Activated naive CD4-positive, alpha-beta T cell treated with anti-CD3 and anti-CD28 coated beads, Interleukin-2, amount 50 U/mL, for 24 hours (primary cell): ENCODE data around the gene KIF18B.

Source experiments
- H3K27ac Mint-ChIP-seq: one replicate; pipeline ENCODE4 v1.8.0; 2021; ENCODE audit warnings: mild to moderate bottlenecking, mixed read lengths
- H3K27me3 Mint-ChIP-seq: one replicate; pipeline ENCODE4 v1.8.0; 2021; ENCODE audit warnings: mixed read lengths
- H3K36me3 Mint-ChIP-seq: one replicate; pipeline ENCODE4 v1.8.0; 2021; ENCODE audit warnings: mixed read lengths
- H3K4me1 Mint-ChIP-seq: one replicate; pipeline ENCODE4 v1.8.0; 2021; ENCODE audit warnings: mixed read lengths
- H3K4me3 Mint-ChIP-seq: one replicate; pipeline ENCODE4 v1.8.0; 2021; ENCODE audit warnings: mild to moderate bottlenecking, mixed read lengths
- H3K9me3 Mint-ChIP-seq: one replicate; pipeline ENCODE4 v1.8.0; 2021; ENCODE audit warnings: mixed read lengths

Gene KIF18B

DNA sequence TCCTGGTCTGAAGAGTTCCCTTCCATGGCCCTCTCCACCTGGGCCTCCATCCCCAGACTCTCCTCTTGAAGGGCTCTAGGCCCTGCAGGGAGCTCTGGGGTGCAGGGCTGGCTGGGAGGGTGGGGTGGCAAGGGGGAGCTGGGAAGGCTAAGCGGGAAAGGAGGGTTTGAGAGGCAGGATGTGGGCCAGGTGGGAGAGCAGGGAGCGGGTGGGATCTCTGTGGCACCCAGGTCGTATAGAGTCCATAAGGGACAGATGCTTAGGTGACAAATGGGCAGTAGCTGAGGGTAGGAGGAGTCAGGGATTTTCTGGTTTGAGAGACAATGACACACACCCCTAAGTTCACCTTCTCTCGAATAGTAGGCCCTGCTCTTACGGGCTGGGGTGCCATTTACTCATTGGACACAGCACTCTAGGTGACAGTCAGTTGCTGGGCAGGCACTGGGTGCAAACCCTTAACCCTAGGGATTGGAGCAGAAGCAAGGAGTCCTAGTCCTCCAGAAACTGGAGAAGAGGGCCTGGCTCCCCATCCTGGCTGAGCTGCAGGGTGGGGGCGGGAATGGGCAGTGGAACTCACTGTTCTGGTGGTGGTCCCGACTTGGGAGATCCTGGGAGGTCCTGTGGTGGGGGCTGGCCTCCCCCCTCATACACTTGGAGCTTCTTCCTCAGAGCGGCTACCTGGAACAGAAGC, 15.3 kb downstream of the KIF18B start:
- H3K27ac Mint-ChIP-seq, result no peak overlapping the region
- H3K4me3 Mint-ChIP-seq, result no peak overlapping the region
- no peaks in the 10 kb centered on the region for H3K9me3 Mint-ChIP-seq
- no peaks in the 10 kb centered on the region for H3K27me3 Mint-ChIP-seq
- no peaks in the 10 kb centered on the region for H3K4me1 Mint-ChIP-seq
- no peaks in the 10 kb centered on the region for H3K36me3 Mint-ChIP-seq

DNA sequence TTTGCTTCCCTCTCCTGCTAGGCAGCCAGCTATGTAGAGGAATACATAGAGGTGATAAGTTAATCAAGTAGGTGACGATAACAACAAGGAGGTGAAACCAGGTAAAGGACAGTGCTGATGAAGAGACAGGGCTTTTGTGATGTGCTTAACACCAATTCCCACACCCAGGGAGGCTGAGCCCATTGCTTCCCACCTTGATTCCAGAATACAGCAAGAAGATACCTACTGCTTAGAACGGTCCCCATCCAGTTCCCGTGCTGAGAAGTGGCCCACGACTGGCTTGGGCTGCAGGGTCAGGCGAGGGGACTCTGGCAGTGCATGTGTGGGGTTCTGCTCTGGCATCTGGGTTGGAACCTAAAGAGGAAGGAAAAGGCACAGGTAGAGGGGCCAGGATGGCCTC, 16.2 kb downstream of the KIF18B start:
- Mint-ChIP-seq H3K36me3 (no peaks in the 10 kb centered on the region), H3K27ac (no peak overlapping the region), H3K4me3 (no peak overlapping the region), H3K27me3 (no peaks in the 10 kb centered on the region), H3K4me1 (no peaks in the 10 kb centered on the region), H3K9me3 (no peaks in the 10 kb centered on the region)

DNA sequence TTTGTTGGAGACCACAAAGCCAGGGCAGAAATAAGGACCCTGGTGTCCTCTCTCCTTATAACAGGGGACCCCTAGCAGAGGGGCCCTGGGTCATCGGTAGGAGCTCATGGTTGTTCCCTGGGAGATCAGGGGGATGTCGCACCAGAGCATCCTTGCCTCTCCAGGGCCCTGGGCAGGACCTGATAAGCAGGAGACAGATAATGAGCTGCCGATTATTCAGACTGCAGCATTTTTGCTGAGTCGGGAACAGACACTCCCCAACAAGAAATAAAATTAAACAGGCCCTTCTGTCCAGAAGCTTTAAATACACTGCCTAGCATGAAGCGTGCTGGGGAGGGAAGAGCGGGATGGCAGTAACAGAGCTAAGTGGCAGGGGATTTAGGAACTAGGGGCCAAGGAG, 16.9 kb downstream of the KIF18B start:
- H3K36me3 Mint-ChIP-seq, result no peaks in the 10 kb centered on the region
- no peaks in the 10 kb centered on the region for H3K27me3 Mint-ChIP-seq
- no peak overlapping the region for H3K27ac Mint-ChIP-seq
- no peak overlapping the region for H3K4me3 Mint-ChIP-seq
- H3K9me3 Mint-ChIP-seq, result no peaks in the 10 kb centered on the region
- no peaks in the 10 kb centered on the region for H3K4me1 Mint-ChIP-seq

DNA sequence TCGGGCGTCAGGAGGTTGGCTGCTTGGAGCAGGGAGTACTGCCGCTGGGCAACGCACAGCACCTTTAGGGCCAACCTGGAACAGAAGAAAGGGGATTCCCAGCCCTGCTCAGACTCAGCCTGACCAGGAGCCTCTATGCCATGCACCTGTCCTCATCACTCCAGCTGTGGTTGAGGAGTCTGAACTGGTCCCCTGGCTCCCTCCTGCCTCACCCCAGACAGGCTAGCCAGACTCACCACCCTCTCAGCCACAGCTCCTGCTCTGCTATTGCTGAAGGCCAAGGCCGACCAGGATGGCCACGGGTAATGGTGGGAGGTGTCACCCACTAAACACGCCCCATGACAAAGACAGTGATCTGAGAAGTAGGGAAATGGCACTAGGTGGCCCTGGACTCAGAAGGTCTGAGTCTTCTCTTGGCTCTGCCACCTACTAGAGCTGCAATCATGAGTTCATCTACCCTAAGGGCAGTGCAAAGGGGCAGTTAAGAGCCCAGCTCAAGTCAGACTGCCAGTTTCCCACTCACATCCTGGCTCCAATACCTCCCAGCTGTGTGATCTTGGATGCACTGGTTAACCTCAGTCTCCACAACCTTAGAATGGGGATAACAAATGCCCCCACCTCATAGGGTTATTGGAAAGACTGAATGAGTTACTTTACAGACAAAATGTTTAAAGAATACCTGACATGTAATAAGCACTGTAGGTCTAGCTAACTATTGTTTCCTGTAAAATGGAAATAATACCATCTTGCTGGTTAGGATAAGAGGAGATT, 18.4 kb downstream of the KIF18B start:
- Mint-ChIP-seq H3K27me3 (no peaks in the 10 kb centered on the region), H3K27ac (no peak overlapping the region), H3K9me3 (no peaks in the 10 kb centered on the region), H3K36me3 (no peaks in the 10 kb centered on the region), H3K4me3 (no peak overlapping the region), H3K4me1 (no peaks in the 10 kb centered on the region)

DNA sequence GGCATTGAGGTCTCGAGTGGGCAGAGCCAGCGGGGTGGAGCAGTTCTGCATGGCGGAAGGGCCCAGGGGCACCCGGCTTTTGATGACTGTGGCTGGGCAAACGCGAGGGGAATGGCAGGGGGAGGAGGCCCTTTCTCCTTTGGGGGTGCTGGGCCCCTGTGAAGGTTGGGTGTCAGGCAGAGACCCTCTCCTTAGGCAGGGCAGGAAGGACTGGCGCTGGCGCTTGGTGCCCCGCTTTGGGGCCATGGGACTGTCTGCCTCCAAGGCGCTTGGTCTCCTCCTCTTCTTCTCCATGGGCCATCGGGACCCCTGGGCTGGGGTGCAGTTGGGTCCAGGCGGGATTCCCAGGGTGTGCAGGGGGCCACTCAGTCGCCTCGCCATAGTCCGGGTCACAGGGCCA, 19.4 kb downstream of the KIF18B start:
- H3K4me3 Mint-ChIP-seq, result no peak overlapping the region
- peak overlapping the region; percentile 55 for H3K27ac Mint-ChIP-seq
- H3K4me1 Mint-ChIP-seq, result no peaks in the 10 kb centered on the region
- no peaks in the 10 kb centered on the region for H3K36me3 Mint-ChIP-seq
- H3K27me3 Mint-ChIP-seq, result no peaks in the 10 kb centered on the region
- no peaks in the 10 kb centered on the region for H3K9me3 Mint-ChIP-seq

DNA sequence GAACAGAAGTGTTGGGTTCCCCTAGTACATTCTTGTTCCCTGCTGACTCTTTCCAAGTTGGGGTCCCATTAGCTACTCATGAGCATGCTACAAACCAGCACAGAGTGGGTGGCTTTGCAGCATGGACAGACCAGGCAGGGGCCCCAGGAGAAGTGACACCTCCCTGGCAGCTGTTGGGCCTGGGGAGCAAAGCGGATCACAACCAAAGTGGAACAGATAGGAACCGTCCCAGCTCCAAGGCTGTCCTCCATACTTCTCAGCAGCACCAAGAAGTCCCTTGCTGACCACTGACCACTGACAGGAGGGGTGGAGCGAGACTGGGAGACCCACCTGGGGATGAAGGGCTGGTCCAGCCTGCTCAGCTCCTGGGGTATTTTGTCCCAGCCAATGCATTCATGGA, 19.9 kb downstream of the KIF18B start:
- Mint-ChIP-seq H3K9me3 (no peaks in the 10 kb centered on the region), H3K4me1 (no peaks in the 10 kb centered on the region), H3K27ac (no peak overlapping the region), H3K4me3 (no peak overlapping the region), H3K27me3 (no peaks in the 10 kb centered on the region), H3K36me3 (no peaks in the 10 kb centered on the region)

DNA sequence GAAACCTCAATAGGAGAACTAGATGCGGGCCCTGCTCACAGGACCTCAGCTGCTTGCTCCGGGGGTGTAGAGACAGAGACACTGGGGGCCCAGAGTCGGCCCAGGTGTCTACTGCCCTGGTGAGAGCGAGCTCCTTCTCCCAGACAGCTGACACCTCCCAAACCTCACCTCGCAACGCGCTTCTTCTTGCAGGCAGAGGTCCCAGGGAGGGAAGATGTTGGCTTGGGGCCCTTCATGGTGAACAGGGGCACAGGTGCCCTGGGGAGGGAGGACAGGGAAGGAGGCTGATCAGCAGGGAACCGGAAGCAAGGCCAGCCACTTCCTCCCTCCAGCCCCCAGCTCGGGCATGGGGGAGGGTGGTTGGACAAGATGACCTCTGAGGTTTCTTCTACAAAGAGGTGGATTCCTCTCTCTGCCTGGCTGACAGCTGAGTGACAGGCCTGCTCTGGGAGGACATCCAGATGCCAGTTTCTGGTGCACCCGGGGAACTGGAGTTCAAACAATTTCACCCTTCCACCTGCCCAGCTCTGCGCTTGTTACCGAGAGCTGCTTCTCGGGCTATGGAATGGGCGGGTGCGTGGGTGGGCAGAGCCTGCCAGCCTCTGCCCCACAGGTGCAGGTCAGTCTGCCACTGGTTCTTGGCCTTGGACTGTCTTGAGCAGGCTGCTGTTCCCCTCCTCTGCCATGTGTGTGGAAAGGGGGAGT, 20.6 kb downstream of the KIF18B start:
- no peaks in the 10 kb centered on the region for H3K4me1 Mint-ChIP-seq
- no peak overlapping the region for H3K27ac Mint-ChIP-seq
- no peaks in the 10 kb centered on the region for H3K9me3 Mint-ChIP-seq
- no peaks in the 10 kb centered on the region for H3K27me3 Mint-ChIP-seq
- H3K36me3 Mint-ChIP-seq, result no peaks in the 10 kb centered on the region
- no peak overlapping the region for H3K4me3 Mint-ChIP-seq

DNA sequence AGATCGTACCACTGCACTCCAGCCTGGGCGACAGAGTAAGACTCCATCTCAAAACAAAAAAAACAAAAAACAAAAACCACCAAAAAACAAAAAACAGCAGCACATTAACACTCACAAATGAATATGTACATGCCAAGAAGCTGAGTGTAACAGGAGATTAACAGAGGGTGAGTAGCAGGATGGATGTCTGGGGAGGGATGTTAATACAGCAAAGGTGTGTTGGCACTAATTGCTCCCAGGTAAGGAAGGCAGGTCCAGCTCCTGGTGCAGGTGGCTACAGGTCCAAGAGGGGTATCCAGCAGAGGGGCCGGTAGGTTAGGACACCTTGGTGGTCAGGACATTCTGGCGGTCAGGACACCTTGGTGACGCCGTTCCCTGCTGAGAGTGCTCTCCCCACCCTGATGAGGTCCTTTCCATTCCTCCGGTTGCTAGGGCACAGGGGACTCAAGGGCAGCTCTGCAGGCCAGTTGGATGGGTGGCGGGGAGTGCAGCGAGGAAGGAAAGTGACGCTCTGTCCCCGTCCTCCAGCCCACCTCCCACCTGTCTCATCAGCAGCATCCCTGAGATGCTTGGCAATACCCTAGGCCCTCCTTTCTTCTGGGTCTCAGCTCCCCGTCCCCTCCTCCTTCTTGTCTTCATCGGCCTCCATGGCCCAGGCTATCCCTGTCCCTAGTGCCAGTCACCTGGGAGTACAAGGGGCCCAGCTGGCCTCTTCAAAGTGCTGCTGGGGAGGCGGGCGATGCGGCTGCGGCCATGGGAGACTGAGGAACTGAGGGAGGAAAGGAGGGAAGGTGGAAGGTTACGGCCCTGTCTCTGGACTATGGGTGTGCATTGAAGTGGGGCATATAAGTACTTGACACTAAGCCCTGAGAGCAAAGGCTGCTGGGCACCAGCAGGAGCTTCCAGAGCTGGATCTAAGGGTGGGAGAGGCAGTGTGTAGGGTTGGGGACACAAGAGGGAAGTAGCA, 21.6 kb downstream of the KIF18B start:
- no peaks in the 10 kb centered on the region for H3K9me3 Mint-ChIP-seq
- no peak overlapping the region for H3K4me3 Mint-ChIP-seq
- H3K27me3 Mint-ChIP-seq, result no peaks in the 10 kb centered on the region
- no peak overlapping the region for H3K27ac Mint-ChIP-seq
- H3K36me3 Mint-ChIP-seq, result no peaks in the 10 kb centered on the region
- no peaks in the 10 kb centered on the region for H3K4me1 Mint-ChIP-seq

DNA sequence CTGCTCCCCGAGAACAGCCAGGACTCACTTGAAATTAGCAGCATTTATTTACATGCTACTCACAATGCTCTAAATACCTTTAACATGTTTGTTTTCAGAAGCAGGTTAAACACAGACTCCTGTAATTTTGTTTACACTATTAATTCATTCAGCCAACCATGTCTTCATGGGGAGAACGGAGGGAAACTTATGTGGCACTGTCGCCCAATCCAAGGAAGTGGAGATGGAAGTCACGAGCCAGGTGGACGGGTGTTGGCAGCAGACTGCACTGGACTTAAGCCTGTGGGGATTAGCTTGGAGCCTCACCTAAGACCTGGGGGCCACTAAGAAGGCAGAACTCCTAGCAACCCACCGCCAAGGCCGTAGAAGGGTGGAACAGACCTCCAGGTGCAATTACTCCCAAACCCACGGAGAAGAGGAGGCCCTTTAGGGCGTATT, 23.4 kb downstream of the KIF18B start:
- Mint-ChIP-seq H3K9me3 (no peaks in the 10 kb centered on the region), H3K36me3 (no peaks in the 10 kb centered on the region), H3K27ac (no peak overlapping the region), H3K27me3 (peaks cover 2% of the 10 kb centered on the region), H3K4me1 (no peaks in the 10 kb centered on the region), H3K4me3 (no peak overlapping the region)

DNA sequence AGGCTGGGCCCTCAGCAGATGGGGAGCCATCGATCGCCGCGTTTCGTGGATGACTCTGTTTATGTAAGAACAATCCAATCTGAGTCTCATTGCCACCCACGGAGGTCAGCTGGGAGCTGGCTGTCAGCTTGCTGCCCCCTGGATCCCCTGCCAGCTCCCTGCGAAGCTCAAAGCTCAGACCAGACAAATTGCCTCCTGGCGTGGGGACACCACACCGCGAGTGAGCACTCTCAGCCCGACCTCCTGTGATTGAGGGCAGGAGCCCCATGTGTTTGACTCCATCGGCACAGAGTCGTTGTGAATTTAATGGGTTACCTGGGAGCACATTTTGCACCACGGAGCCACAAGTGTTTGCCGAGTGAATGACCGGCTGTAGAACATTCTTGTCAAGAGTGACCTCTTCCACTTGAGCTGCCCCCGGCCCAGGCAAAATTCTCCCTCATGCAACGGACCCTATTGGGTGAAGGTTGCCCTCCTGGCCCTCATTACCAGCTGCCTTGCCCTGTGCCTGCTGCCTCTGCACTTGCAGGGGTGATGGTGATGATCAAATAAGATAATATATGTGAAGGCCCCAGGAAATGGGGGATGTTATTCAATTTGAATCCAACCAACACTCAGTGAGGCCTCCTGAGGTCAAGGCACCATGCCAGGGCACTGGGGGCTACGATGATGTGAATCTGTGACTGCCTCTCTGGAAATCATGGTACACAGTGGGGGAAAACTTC, 24.7 kb downstream of the KIF18B start:
- H3K27ac Mint-ChIP-seq, result no peak overlapping the region
- H3K27me3 Mint-ChIP-seq, result peaks cover 2% of the 10 kb centered on the region
- no peaks in the 10 kb centered on the region for H3K4me1 Mint-ChIP-seq
- no peak overlapping the region for H3K4me3 Mint-ChIP-seq
- H3K9me3 Mint-ChIP-seq, result no peaks in the 10 kb centered on the region
- no peaks in the 10 kb centered on the region for H3K36me3 Mint-ChIP-seq

DNA sequence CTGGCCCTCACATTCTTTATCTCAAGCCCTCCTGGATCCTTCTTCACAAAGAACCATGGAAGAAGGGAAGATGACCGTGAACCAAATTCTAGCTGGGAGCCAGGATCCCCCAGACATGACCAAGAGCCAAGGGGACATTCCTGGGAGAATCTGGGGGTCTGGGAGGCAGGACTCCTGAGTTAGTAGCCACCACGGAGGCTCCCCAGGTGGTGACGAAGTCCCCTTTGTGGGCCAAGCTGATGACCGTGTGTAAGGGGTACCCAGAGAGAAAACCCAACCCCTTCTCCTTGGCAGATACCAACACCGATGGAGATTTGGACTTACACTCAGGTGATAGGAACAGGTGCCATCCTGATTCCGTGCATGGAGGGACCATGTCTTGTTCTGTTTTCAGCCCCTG, 25.4 kb downstream of the KIF18B start:
- H3K27me3 Mint-ChIP-seq, result peaks cover 2% of the 10 kb centered on the region
- no peaks in the 10 kb centered on the region for H3K4me1 Mint-ChIP-seq

DNA sequence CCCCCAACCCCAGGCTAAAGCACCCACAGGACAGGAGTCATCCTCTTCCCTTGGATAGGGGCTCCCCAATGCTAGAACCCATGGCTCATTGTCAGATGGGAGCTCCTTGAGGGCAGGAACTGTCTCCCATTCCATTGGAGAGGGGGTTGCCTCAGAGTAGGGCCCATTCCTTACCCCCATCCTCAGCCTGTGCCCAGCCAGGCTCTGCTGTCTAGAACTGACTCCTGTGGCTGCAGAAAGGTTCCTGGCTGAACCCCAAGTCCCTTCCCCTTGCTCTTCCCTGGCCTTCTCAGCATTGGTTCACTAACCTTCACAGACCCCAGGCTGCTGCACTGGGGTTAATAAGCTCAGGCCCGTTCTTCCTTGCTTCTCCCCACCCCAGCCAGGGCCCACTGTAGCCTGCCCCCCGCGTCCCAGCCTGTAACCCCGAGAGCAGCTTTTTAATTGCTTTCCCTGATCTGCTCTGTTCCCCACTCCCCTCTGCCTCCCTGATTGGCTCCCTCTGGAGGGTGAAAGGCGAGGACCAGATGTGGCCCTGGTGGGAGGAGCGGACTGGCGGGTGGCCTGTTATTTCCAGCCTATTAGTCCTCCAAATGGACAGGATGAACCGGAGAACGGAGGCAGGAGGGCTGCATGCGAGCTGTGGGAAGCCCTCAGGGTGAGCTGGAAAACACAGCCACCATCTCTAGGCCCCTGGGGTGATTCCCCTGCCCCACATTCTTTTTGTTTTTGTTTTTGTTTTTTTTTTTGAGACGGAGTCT, 26.3 kb downstream of the KIF18B start:
- no peaks in the 10 kb centered on the region for H3K9me3 Mint-ChIP-seq
- peaks cover 2% of the 10 kb centered on the region for H3K27me3 Mint-ChIP-seq
- H3K4me1 Mint-ChIP-seq, result no peaks in the 10 kb centered on the region
- H3K27ac Mint-ChIP-seq, result no peak overlapping the region
- no peaks in the 10 kb centered on the region for H3K36me3 Mint-ChIP-seq
- H3K4me3 Mint-ChIP-seq, result no peak overlapping the region

More for the DNA sequence above, 25.4 kb downstream of the KIF18B start:
- no peaks in the 10 kb centered on the region for H3K36me3 Mint-ChIP-seq
- H3K4me3 Mint-ChIP-seq, result no peak overlapping the region
- H3K9me3 Mint-ChIP-seq, result no peaks in the 10 kb centered on the region
- no peak overlapping the region for H3K27ac Mint-ChIP-seq

DNA sequence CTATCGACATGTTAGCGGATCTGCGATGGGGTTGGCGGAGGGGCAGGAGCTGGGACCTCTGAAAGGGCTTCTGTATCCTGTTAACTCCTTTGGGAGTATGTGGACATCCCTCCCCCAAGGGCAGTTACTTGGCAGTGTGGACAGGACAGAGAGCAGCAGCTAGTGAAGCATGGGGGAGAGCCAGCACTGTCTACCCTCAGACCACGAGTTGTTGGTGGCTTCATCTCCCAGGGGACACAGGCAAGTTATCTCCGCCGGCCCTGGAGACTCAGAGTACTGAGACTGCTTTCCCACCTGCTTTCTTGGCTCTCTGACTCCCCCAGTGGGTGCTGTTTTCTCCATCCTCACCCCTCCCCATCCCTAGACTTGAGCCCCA, 27.0 kb downstream of the KIF18B start:
- Mint-ChIP-seq H3K4me1 (no peaks in the 10 kb centered on the region), H3K27me3 (peaks cover 2% of the 10 kb centered on the region), H3K27ac (no peak overlapping the region), H3K4me3 (no peak overlapping the region), H3K9me3 (no peaks in the 10 kb centered on the region), H3K36me3 (no peaks in the 10 kb centered on the region)

DNA sequence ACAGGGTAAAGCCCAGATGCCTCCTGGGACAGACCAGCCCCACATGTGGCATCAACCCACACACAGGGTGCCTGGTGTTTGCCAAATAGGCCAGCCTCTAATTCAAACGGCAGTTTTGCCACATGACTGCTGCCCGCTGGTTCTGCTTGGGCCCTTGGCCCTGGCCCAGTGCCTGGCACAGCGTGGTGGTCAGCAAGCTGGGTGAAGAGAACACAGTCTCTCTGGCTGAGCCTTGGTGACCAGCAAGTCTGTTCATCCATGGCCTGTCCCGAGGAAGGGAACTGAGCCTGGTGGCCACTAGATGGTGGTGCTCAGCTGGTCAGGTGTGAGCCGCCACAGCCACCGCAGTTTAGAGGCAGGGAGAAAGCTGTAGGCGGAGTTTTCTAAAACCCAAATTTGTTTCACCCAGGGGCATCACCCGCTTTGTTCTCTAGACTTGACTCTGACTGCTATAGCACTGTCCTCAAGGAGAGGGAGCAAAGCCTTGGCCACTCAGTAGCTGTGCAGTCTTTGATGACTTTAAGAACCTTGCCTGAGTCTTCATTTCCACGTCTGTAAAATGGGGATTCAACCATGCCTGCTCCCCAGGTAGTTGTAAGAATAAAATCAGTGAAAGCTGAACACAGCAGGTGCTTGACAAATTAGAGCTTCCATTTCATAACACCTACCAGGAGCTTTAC, 27.5 kb downstream of the KIF18B start:
- H3K4me1 Mint-ChIP-seq, result no peaks in the 10 kb centered on the region
- H3K27ac Mint-ChIP-seq, result no peak overlapping the region
- H3K4me3 Mint-ChIP-seq, result no peak overlapping the region
- H3K27me3 Mint-ChIP-seq, result peaks cover 2% of the 10 kb centered on the region
- no peaks in the 10 kb centered on the region for H3K9me3 Mint-ChIP-seq
- no peaks in the 10 kb centered on the region for H3K36me3 Mint-ChIP-seq
